ENCODE measurements around the gene BCL2L15. TPM values are rescaled to one million over a fixed set of nuclear protein-coding genes. Genes with fewer than 3 reads are reported as not detected.

Gene BCL2L15
- total RNA-seq, 1 donor from 2014 or later, result 0.67 TPM

- DNase-seq (ENCODE audit: low spot score, unreplicated experiment), result no peak
- Mint-ChIP-seq H3K27ac (no peak overlapping the region), H3K27me3 (peaks cover 3% of the 10 kb centered on the region), H3K36me3 (ENCODE audit: insufficient read depth) (no peaks in the 10 kb centered on the region), H3K4me1 (ENCODE audit: low read depth) (no peaks in the 10 kb centered on the region), H3K4me3 (ENCODE audit: low read depth) (no peak overlapping the region), H3K9me3 (ENCODE audit: low read depth) (no peaks in the 10 kb centered on the region)
- no peak for TF ChIP-seq CTCF (IDR thresholded peaks at IDR 0.05; ENCODE audit: unreplicated experiment)
Observed at GRCh38 chr1:113916974-113917373, 29.6 kb upstream of the BCL2L15 start.

- Mint-ChIP-seq H3K9me3 (ENCODE audit: low read depth) (no peaks in the 10 kb centered on the region), H3K36me3 (ENCODE audit: insufficient read depth) (no peaks in the 10 kb centered on the region), H3K27ac (no peak overlapping the region), H3K27me3 (peaks cover 3% of the 10 kb centered on the region), H3K4me3 (ENCODE audit: low read depth) (no peak overlapping the region), H3K4me1 (ENCODE audit: low read depth) (no peaks in the 10 kb centered on the region)
- no peak for DNase-seq (ENCODE audit: low spot score, unreplicated experiment)
- no peak for TF ChIP-seq CTCF (IDR thresholded peaks at IDR 0.05; ENCODE audit: unreplicated experiment)
Observed at GRCh38 chr1:113913887-113914664, 26.7 kb upstream of the BCL2L15 start.

GRCh38 chr1:113913312-113913668, 25.9 kb upstream of the BCL2L15 start:
- Mint-ChIP-seq H3K36me3 (ENCODE audit: insufficient read depth) (no peaks in the 10 kb centered on the region), H3K27me3 (peaks cover 2% of the 10 kb centered on the region), H3K27ac (peak overlapping the region; percentile 35), H3K4me1 (ENCODE audit: low read depth) (no peaks in the 10 kb centered on the region), H3K4me3 (ENCODE audit: low read depth) (no peak overlapping the region), H3K9me3 (ENCODE audit: low read depth) (no peaks in the 10 kb centered on the region)
- TF ChIP-seq CTCF (IDR thresholded peaks at IDR 0.05; ENCODE audit: unreplicated experiment), result no peak
- no peak for DNase-seq (ENCODE audit: low spot score, unreplicated experiment)

GRCh38 chr1:113912594-113913311, 25.4 kb upstream of the BCL2L15 start:
- no peaks in the 10 kb centered on the region for H3K27me3 Mint-ChIP-seq
- H3K27ac Mint-ChIP-seq, result peak overlapping the region; percentile 35
- no peak for DNase-seq (ENCODE audit: low spot score, unreplicated experiment)
- H3K4me3 Mint-ChIP-seq (ENCODE audit: low read depth), result no peak overlapping the region
- peaks cover 3% of the 10 kb centered on the region for H3K36me3 Mint-ChIP-seq (ENCODE audit: insufficient read depth)
- H3K9me3 Mint-ChIP-seq (ENCODE audit: low read depth), result no peaks in the 10 kb centered on the region
- H3K4me1 Mint-ChIP-seq (ENCODE audit: low read depth), result no peaks in the 10 kb centered on the region
- no peak for TF ChIP-seq CTCF (IDR thresholded peaks at IDR 0.05; ENCODE audit: unreplicated experiment)

GRCh38 chr1:113905435-113905861, 18.1 kb upstream of the BCL2L15 start:
- H3K27me3 Mint-ChIP-seq, result no peaks in the 10 kb centered on the region
- H3K36me3 Mint-ChIP-seq (ENCODE audit: insufficient read depth), result peaks cover 5% of the 10 kb centered on the region
- peak overlapping the region; percentile 92 for H3K27ac Mint-ChIP-seq
- no peaks in the 10 kb centered on the region for H3K9me3 Mint-ChIP-seq (ENCODE audit: low read depth)
- TF ChIP-seq CTCF (IDR thresholded peaks at IDR 0.05; ENCODE audit: unreplicated experiment), result no peak
- peaks cover 8% of the 10 kb centered on the region for H3K4me1 Mint-ChIP-seq (ENCODE audit: low read depth)
- DNase-seq (ENCODE audit: low spot score, unreplicated experiment), result peak; percentile 14
- H3K4me3 Mint-ChIP-seq (ENCODE audit: low read depth), result peak overlapping the region; percentile 87

Data from progenitor cell of endocrine pancreas (in vitro differentiated cells).